Endothelial cell of umbilical vein (primary cell): Measurements from ENCODE around the gene MIX23. TPM values are rescaled to one million over a fixed set of nuclear protein-coding genes. Genes with fewer than 3 reads are reported as not detected.

Experiments used
- BruUV-seq: library from RNA; stranded (reverse); fragments of 400-500 nt; replicated peaks from 2 replicates; lab custom pipeline; 2021; lab: Mats Ljungman, UMichigan
- CTCF ChIA-PET: fragments of 300-600, 350-600 bp; sonication (Branson Sonifier 250); formaldehyde crosslinking; loops from one replicate; lab custom pipeline; 2021; ENCODE audit warnings: antibody characterized with exemption, inconsistent platforms; lab: Charles Lee
- POLR2A ChIA-PET: fragments of 300-600, 350-600 bp; sonication (Branson Sonifier 250); formaldehyde crosslinking; loops from one replicate; lab custom pipeline; 2021; ENCODE audit warnings: antibody characterized with exemption, inconsistent platforms; lab: Charles Lee
- DNase-seq: peaks from one replicate; pipeline ENCODE4 v3.0.0-alpha.2; 2011; ENCODE audit warnings: low read depth, low spot score
- FAIRE-seq: peaks from 2 replicates; lab custom pipeline; 2011; peaks lifted over from hg19 to GRCh38; lab: Jason Lieb, UNC
- H2AFZ ChIP-seq: 2 replicates; pipeline ENCODE4 v1.6.0; 2012; ENCODE audit warnings: low read depth, low read length, control low read depth, inconsistent platforms
- H3K27ac ChIP-seq: 2 replicates; pipeline ENCODE4 v1.5.1; 2011; ENCODE audit warnings: low read depth, mild to moderate bottlenecking, control low read depth, low read length, moderate library complexity; ENCODE audit not compliant: insufficient read depth
- H3K27me3 ChIP-seq, 2 experiments: 2 replicates each; pipeline versions ENCODE4 v1.6.0 to v1.6.1; 2011; ENCODE audit warnings: low read length in 2 of 2, mixed read lengths in 1 of 2; ENCODE audit not compliant: control insufficient read depth in 2 of 2, insufficient read depth in 2 of 2
- H3K36me3 ChIP-seq, 2 experiments: 2 replicates in 1 of 2; 3 replicates in 1 of 2; pipeline ENCODE4 v1.5.1; 2011; ENCODE audit warnings: low read length in 2 of 2, mild to moderate bottlenecking in 1 of 2, moderate library complexity in 1 of 2; ENCODE audit not compliant: control insufficient read depth in 2 of 2, insufficient read depth in 2 of 2; ENCODE audit errors: extremely low read depth in 1 of 2
- H3K4me1 ChIP-seq: 3 replicates; pipeline ENCODE4 v1.5.1; 2011; ENCODE audit warnings: mild to moderate bottlenecking, low read length; ENCODE audit not compliant: control insufficient read depth, insufficient read depth; ENCODE audit errors: extremely low read depth
- H3K4me2 ChIP-seq: 2 replicates; pipeline ENCODE4 v1.6.1; 2011; ENCODE audit warnings: low read length, control low read depth, mixed read lengths; ENCODE audit not compliant: insufficient read depth
- H3K4me3 ChIP-seq, 3 experiments: fragments of 200-600 bp in 1 of 3; sonication (generic), shearing (Covaris generic) in 1 of 3; replicated peaks in 1 of 3; 2 replicates each; pipeline ENCODE4 v1.5.1; 2011 to 2016; ENCODE audit warnings: control low read depth in 3 of 3, low read length in 3 of 3, mild to moderate bottlenecking in 2 of 3, inconsistent platforms in 1 of 3, low read depth in 1 of 3, moderate library complexity in 1 of 3; ENCODE audit not compliant: insufficient read depth in 1 of 3
- H3K79me2 ChIP-seq: 2 replicates; pipeline ENCODE4 v1.6.0; 2012; ENCODE audit warnings: low read length, inconsistent platforms; ENCODE audit not compliant: control insufficient read depth, insufficient read depth
- H3K9ac ChIP-seq: replicated peaks from 2 replicates; pipeline ENCODE3; 2011; ENCODE audit warnings: low read length, control low read depth; ENCODE audit not compliant: insufficient read depth; ENCODE audit errors: extremely low read depth
- H3K9me1 ChIP-seq: replicated peaks from 3 replicates; pipeline ENCODE4 v1.6.0; 2011; ENCODE audit warnings: mild to moderate bottlenecking, low read length; ENCODE audit not compliant: control insufficient read depth, insufficient read depth; ENCODE audit errors: extremely low read depth
- H3K9me3 ChIP-seq: replicated peaks from 2 replicates; pipeline ENCODE4 v1.5.1; 2012; ENCODE audit warnings: low read length, inconsistent platforms; ENCODE audit not compliant: control insufficient read depth, insufficient read depth
- H4K20me1 ChIP-seq: replicated peaks from 2 replicates; pipeline ENCODE3; 2011; ENCODE audit warnings: mild to moderate bottlenecking, low read length; ENCODE audit not compliant: control insufficient read depth, insufficient read depth; ENCODE audit errors: extremely low read depth
- CTCF ChIP-seq, 2 donors: IDR thresholded peaks; 1 replicate in 1 of 2; 2 replicates in 1 of 2; pipeline ENCODE4 v1.5.1; 2011; ENCODE audit warnings: low read length in 2 of 2, mild to moderate bottlenecking in 2 of 2, moderate library complexity in 2 of 2, control low read depth in 1 of 2, inconsistent platforms in 1 of 2, low read depth in 1 of 2; ENCODE audit not compliant: insufficient read depth in 1 of 2; ENCODE audit errors: extremely low read depth in 1 of 2
- EZH2 ChIP-seq: IDR thresholded peaks from 2 replicates; pipeline ENCODE4 v1.6.1; 2012; ENCODE audit warnings: borderline replicate concordance, low read depth, mild to moderate bottlenecking, moderate library complexity, low read length, inconsistent platforms; ENCODE audit not compliant: severe bottlenecking
- FOS ChIP-seq: IDR thresholded peaks from 2 replicates; pipeline ENCODE4 v1.6.1; 2011; ENCODE audit warnings: mild to moderate bottlenecking, low read length, moderate library complexity, borderline replicate concordance; ENCODE audit not compliant: insufficient read depth
- GATA2 ChIP-seq: IDR thresholded peaks from 2 replicates; pipeline ENCODE4 v1.7.0; 2011; ENCODE audit warnings: low read depth, mild to moderate bottlenecking, moderate library complexity, mixed read lengths, low read length; ENCODE audit not compliant: insufficient read length, insufficient read depth
- JUN ChIP-seq: IDR thresholded peaks from 2 replicates; pipeline ENCODE4 v1.6.1; 2011; ENCODE audit warnings: borderline replicate concordance, low read depth; ENCODE audit not compliant: insufficient read length, insufficient read depth
- MAX ChIP-seq: IDR thresholded peaks from 2 replicates; pipeline ENCODE4 v1.6.1; 2011; ENCODE audit not compliant: insufficient read depth, insufficient read length
- MYC ChIP-seq: IDR thresholded peaks from one replicate; pipeline ENCODE4 v1.6.1; 2011; ENCODE audit warnings: mild to moderate bottlenecking, low read depth, low read length
- POLR2A ChIP-seq: IDR thresholded peaks from 2 replicates; pipeline ENCODE4 v1.6.1; 2012; ENCODE audit warnings: low read depth, mild to moderate bottlenecking, control low read depth, low read length
- POLR2AphosphoS5 ChIP-seq: IDR thresholded peaks from 2 replicates; pipeline ENCODE4 v1.6.1; 2012; ENCODE audit warnings: low read depth, mild to moderate bottlenecking, control low read depth, low read length, moderate library complexity; ENCODE audit not compliant: insufficient read depth
- dilution Hi-C: fragments of 300-500 bp; cut with MboI; formaldehyde crosslinking; loops from one replicate; pipeline ENCODE4 v1.15.0; 2019; ENCODE audit warnings: low sequenced_read_pairs; ENCODE audit not compliant: extremely low pct_ligation_motif_present
- intact Hi-C: fragments of 100-400 bp; cut with micrococcal nuclease; formaldehyde crosslinking; loops from one replicate; pipeline ENCODE4 v1.10.0; 2022
- polyA plus RNA-seq, 4 experiments: library from polyadenylated mRNA; depleted of rRNA in 3 of 4; stranded (reverse) in 3 of 4; unstranded in 1 of 4; fragments of >200 nt; gene quantifications; 2 replicates each; pipeline versions ENCODE4 v1.2.1 to v1.2.3, GENCODE V29; 2011 to 2012; ENCODE audit warnings: missing spikeins in 1 of 4
- total RNA-seq: library from RNA; stranded (reverse); gene quantifications from 2 replicates; pipeline ENCODE4 v1.2.3, GENCODE V29; 2021

Gene MIX23
- total and polyA plus RNA-seq, 2 donors (not counting 3 experiments of a cell fraction or from before 2014, with no cell fraction given) = 4.5 to 53.5 TPM

- DNase-seq (no peak), FAIRE-seq (no peak)
- CTCF ChIA-PET = interaction anchor here (1.2 kb wide), 1 partner anchor 37 kb away, joined by 6 read pairs; no protein-coding TSS in a partner anchor
- no peak overlapping the region for H2AFZ ChIP-seq
- H3K79me2 ChIP-seq = no peaks in the 10 kb centered on the region
- intact Hi-C loops = no loop called here
- peaks cover 10 to 15% of the 10 kb centered on the region in 2 experiments for H3K36me3 ChIP-seq
- H3K9me3 ChIP-seq = no peaks in the 10 kb centered on the region
- no peak overlapping the region for H3K9ac ChIP-seq
- no peak for TF ChIP-seq JUN
- TF ChIP-seq CTCF (IDR thresholded peaks at IDR 0.05; ENCODE audit: extremely low read depth in 1 of 2, insufficient read depth in 1 of 2, low read depth in 1 of 2, low read length in 2 of 2) = no peak
- no peak for TF ChIP-seq EZH2
- TF ChIP-seq MAX = no peak
- TF ChIP-seq MYC = no peak
- no peak for TF ChIP-seq GATA2
- no peak for TF ChIP-seq FOS
- no peak for TF ChIP-seq POLR2A
- TF ChIP-seq POLR2AphosphoS5 = no peak
- H3K4me2 ChIP-seq = no peak overlapping the region
- H3K27ac ChIP-seq = no peak overlapping the region
- no peak overlapping the region for H3K4me3 ChIP-seq
- no peaks in the 10 kb centered on the region for H3K9me1 ChIP-seq
- dilution Hi-C loops = no loop called here
- no peaks in the 10 kb centered on the region for H3K4me1 ChIP-seq
- H3K27me3 ChIP-seq = no peaks in the 10 kb centered on the region
- POLR2A ChIA-PET = no interaction called here
- BruUV-seq = no TSS peak
- H4K20me1 ChIP-seq = no peaks in the 10 kb centered on the region
Observed at GRCh38 chr3:122430371-122430770, 47.3 kb upstream of the MIX23 start.
